Prostate gland (tissue), 2 donors: ENCODE data around the gene CKAP4. TPM values are rescaled to one million over a fixed set of nuclear protein-coding genes. Genes with fewer than 3 reads are reported as not detected.

Source experiments
- DNase-seq: peaks from one replicate; pipeline ENCODE4 v3.0.0-alpha.2; 2019; ENCODE audit warnings: low spot score
- H3K27ac ChIP-seq, 2 donors: fragments of 200-600 bp; sonication (generic); 2 replicates each; pipeline ENCODE4 v1.5.1; 2017 to 2019
- H3K27me3 ChIP-seq: fragments of 200-600 bp; sonication (generic); replicated peaks from 2 replicates; pipeline ENCODE4 v1.5.1; 2019; ENCODE audit not compliant: insufficient read depth
- H3K36me3 ChIP-seq, 2 donors: fragments of 200-600 bp; sonication (generic); 1 replicate in 1 of 2; 2 replicates in 1 of 2; pipeline versions ENCODE4 v1.5.1 to v1.8.1; 2017 to 2019
- H3K4me1 ChIP-seq: fragments of 200-600 bp; sonication (generic); replicated peaks from 2 replicates; pipeline ENCODE4 v1.5.1; 2019
- H3K4me3 ChIP-seq, 2 donors: fragments of 200-600 bp; sonication (generic); 2 replicates each; pipeline ENCODE4 v1.5.1; 2017 to 2019
- H3K9me3 ChIP-seq: fragments of 200-600 bp; sonication (generic); 2 replicates; pipeline ENCODE4 v1.5.1; 2017
- CTCF ChIP-seq, 4 experiments: fragments of 200-600 bp in 2 of 4; fragments of 450-650 bp in 2 of 4; sonication (generic) in 2 of 4; IDR thresholded peaks; 1 replicate in 3 of 4; 2 replicates in 1 of 4; pipeline ENCODE4 v1.5.1; 2016 to 2019; ENCODE audit warnings: antibody characterized with exemption in 4 of 4, mild to moderate bottlenecking in 2 of 4, moderate library complexity in 2 of 4
- POLR2A ChIP-seq: fragments of 450-650 bp; IDR thresholded peaks from one replicate; pipeline ENCODE4 v1.6.1; 2016; ENCODE audit warnings: antibody characterized with exemption, mild to moderate bottlenecking
- POLR2AphosphoS5 ChIP-seq: sonication (generic); formaldehyde crosslinking; IDR thresholded peaks from one replicate; pipeline ENCODE4 v1.6.1; 2017; ENCODE audit warnings: antibody characterized with exemption
- WGBS: methylation state at CpG from one replicate; pipeline ENCODE4 v1.1.5; 2018; 5-methylcytosine and 5-hydroxymethylcytosine counted together
- intact Hi-C: fragments of 100-400 bp; cut with DNase I; formaldehyde crosslinking; loops from one replicate; pipeline ENCODE4 v1.14.2; 2022
- total RNA-seq, 2 donors: library from RNA; depleted of rRNA; stranded (reverse); fragments of >200 nt; gene quantifications; one replicate each; pipeline ENCODE4 v1.1.0, GENCODE V29; 2016

The CKAP4 gene
- total RNA-seq, 2 donors from 2014 or later = 56.1 to 91.7 TPM

DNA sequence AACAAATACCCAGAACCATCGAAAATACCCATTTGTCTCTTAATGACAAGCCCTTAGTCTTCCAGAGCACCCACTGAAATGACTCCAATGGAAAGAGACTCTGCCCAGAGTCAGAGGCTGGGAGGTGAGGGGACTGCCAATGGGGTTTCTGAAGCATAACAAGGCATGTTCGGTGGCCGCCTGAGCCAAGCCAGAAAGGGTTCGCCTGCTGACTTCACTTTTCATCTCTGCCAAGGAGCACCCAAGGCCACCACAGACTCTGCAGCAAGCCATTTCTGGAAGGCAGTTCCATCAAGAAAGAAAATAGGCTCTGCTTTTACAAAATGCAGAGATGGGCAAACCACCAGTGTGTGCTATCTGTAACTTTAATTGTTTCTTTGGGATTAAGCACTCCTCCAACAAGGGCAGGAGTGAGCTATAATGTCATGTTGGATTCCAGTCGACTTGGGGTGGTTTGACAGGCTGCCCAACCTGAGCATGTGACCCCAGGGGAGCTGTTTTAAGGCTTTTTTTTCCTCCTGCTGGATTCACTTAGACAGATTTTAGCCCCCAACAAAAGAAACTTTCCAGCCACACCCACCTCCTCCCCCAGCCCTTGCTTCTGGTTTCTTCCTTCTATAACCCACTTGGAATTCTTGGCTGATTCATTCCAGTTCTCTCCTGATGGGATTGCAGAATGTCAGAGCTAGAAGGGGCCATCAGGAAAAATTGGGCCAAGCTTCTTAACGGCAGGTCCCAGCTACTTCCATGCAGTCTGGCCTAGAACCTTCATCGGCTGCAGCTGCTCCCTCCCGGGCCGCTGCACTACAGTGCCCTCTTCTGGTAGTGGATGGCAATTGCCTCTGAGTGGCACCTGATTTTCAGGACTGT lies 24.1 kb downstream of the CKAP4 start:
- Histone ChIP-seq H3K9me3 (no peaks in the 10 kb centered on the region), H3K27ac (no peak overlapping the region), H3K4me3 (no peak overlapping the region), H3K36me3 (no peaks in the 10 kb centered on the region), H3K27me3 (no peaks in the 10 kb centered on the region), H3K4me1 (no peaks in the 10 kb centered on the region)
- peak; percentile 49 for DNase-seq
- intact Hi-C loops = loop anchor here (1.0 kb wide), 1 partner anchor 803 kb away; no protein-coding TSS in a partner anchor
- peak; percentile 54 to 88 (median 78) for TF ChIP-seq CTCF (IDR thresholded peaks at IDR 0.05)
- no peak for TF ChIP-seq POLR2A
- WGBS = 38% methylated on average over 9 of the region's 9 CpGs

- no peak overlapping the region for H3K27ac ChIP-seq
- intact Hi-C loops = no loop called here
- H3K36me3 ChIP-seq = no peaks in the 10 kb centered on the region
- H3K9me3 ChIP-seq = no peaks in the 10 kb centered on the region
- no peaks in the 10 kb centered on the region for H3K27me3 ChIP-seq
- no peak for DNase-seq
- H3K4me1 ChIP-seq = no peaks in the 10 kb centered on the region
- H3K4me3 ChIP-seq = no peak overlapping the region
- no peak for TF ChIP-seq POLR2AphosphoS5
- TF ChIP-seq POLR2A = no peak
- TF ChIP-seq CTCF (IDR thresholded peaks at IDR 0.05) = no peak
- 75% methylated on average over 7 of the region's 7 CpGs for whole genome bisulfite sequencing
These were observed 27.3 kb downstream of the CKAP4 start for GRCh38 chr12:106220536-106220935.

- Histone ChIP-seq H3K4me3 (no peak overlapping the region), H3K27me3 (no peaks in the 10 kb centered on the region), H3K27ac (no peak overlapping the region), H3K4me1 (no peaks in the 10 kb centered on the region), H3K9me3 (no peaks in the 10 kb centered on the region), H3K36me3 (no peaks in the 10 kb centered on the region)
- intact Hi-C loops = no loop called here
- DNase-seq = no peak
- WGBS = 97% methylated on average over 1 of the region's 1 CpG
- no peak for TF ChIP-seq CTCF (IDR thresholded peaks at IDR 0.05)
- no peak for TF ChIP-seq POLR2A
- TF ChIP-seq POLR2AphosphoS5 = no peak
These were observed 28.8 kb downstream of the CKAP4 start for GRCh38 chr12:106219043-106219442.

GRCh38 chr12:106217706-106218105 lies 30.1 kb downstream of the CKAP4 start:
- 96% methylated on average over 2 of the region's 2 CpGs for WGBS
- H3K9me3 ChIP-seq = no peaks in the 10 kb centered on the region
- TF ChIP-seq POLR2AphosphoS5 = no peak
- H3K4me1 ChIP-seq = no peaks in the 10 kb centered on the region
- H3K4me3 ChIP-seq = no peak overlapping the region
- no peaks in the 10 kb centered on the region for H3K27me3 ChIP-seq
- no peak overlapping the region for H3K27ac ChIP-seq
- intact Hi-C loops = no loop called here
- no peak for DNase-seq
- H3K36me3 ChIP-seq = no peaks in the 10 kb centered on the region

DNA sequence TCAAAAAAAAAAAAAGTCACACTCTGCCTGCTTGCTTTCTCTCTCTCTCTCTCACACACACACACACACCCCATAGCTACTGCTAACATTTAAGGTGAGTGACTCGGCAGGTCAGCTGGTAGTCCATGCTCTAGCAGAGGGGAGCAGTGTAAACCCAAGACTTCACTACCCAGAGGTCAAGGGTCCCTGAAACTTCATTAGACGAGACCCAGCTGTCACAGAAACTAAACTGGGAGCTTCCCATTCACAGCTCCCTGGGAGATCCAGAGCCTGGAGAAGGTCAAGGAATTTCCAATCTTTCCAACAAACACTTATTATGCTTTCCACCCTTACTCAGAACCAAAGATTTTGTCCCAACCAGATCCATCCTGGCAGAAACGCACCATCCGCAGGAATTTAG lies 33.2 kb downstream of the CKAP4 start:
- no peak for DNase-seq
- Histone ChIP-seq H3K4me3 (no peak overlapping the region), H3K36me3 (no peaks in the 10 kb centered on the region), H3K9me3 (no peaks in the 10 kb centered on the region), H3K27ac (no peak overlapping the region), H3K27me3 (no peaks in the 10 kb centered on the region), H3K4me1 (no peaks in the 10 kb centered on the region)
- TF ChIP-seq POLR2A (no peak), POLR2AphosphoS5 (no peak)
- WGBS = 86% methylated on average over 4 of the region's 4 CpGs
- intact Hi-C loops = no loop called here

- 80% methylated on average over 6 of the region's 6 CpGs for WGBS
- Histone ChIP-seq H3K4me1 (no peaks in the 10 kb centered on the region), H3K9me3 (no peaks in the 10 kb centered on the region), H3K27ac (no peak overlapping the region), H3K4me3 (no peak overlapping the region), H3K36me3 (no peaks in the 10 kb centered on the region), H3K27me3 (no peaks in the 10 kb centered on the region)
- no peak for DNase-seq
- intact Hi-C loops = no loop called here
- TF ChIP-seq CTCF (IDR thresholded peaks at IDR 0.05) (no peak), POLR2AphosphoS5 (no peak), POLR2A (no peak)
These were observed 34.2 kb downstream of the CKAP4 start for GRCh38 chr12:106213662-106214061.
